Central memory CD8-positive, alpha-beta T cell (primary cell): ENCODE data around the gene PRSS22.

Source experiments
- ATAC-seq: fragments of 150-1000 bp; cut with Tn5 transposase; replicated peaks from 2 replicates; pipeline ENCODE4 v1.10.0; 2022; ENCODE audit warnings: mild to moderate bottlenecking, moderate FRiP score, moderate number of reproducible peaks; ENCODE audit not compliant: poor library complexity, severe bottlenecking; ENCODE audit errors: extremely low read depth
- DNase-seq, 2 donors: peaks; one replicate each; pipeline ENCODE4 v3.0.0; 2021; ENCODE audit warnings: low spot score in 2 of 2
- H3K27ac Mint-ChIP-seq: one replicate; pipeline ENCODE4 v1.8.0; 2022; ENCODE audit warnings: low read depth, mild to moderate bottlenecking, moderate library complexity, mixed read lengths
- H3K27me3 Mint-ChIP-seq: one replicate; pipeline ENCODE4 v1.8.0; 2022; ENCODE audit warnings: mixed read lengths
- H3K36me3 Mint-ChIP-seq: one replicate; pipeline ENCODE4 v1.8.0; 2022; ENCODE audit warnings: mild to moderate bottlenecking, moderate library complexity, mixed read lengths; ENCODE audit not compliant: insufficient read depth
- H3K4me1 Mint-ChIP-seq: one replicate; pipeline ENCODE4 v1.8.0; 2022; ENCODE audit warnings: mixed read lengths
- H3K4me3 Mint-ChIP-seq: one replicate; pipeline ENCODE4 v1.8.0; 2022; ENCODE audit warnings: mild to moderate bottlenecking, moderate library complexity, mixed read lengths
- H3K9me3 Mint-ChIP-seq: one replicate; pipeline ENCODE4 v1.8.0; 2022; ENCODE audit warnings: mixed read lengths

PRSS22 gene

DNA sequence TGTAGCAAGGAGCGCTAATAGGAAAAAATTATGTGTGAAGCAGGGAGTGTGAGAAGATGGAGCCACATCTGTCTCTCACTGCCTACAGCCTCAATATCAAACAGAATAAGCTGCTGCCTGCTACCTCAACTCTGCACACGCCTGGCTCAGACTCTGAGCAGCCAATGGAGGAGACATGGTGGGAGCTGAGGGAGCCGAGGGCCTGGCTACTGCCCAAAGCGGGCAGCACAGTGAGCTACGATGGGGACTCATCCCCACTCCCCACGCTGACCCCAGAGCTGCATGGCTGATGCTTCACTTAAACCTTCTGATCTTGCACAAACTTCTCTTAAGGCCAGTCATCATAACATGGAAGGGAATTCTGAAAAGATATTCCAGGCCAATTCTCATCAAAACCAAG is 14.0 kb upstream of the PRSS22 start:
- Mint-ChIP-seq H3K9me3 (no peaks in the 10 kb centered on the region), H3K4me1 (no peaks in the 10 kb centered on the region), H3K27me3 (no peaks in the 10 kb centered on the region), H3K4me3 (no peak overlapping the region), H3K36me3 (peaks cover 2% of the 10 kb centered on the region), H3K27ac (no peak overlapping the region)
- DNase-seq: no peak
- ATAC-seq: no peak

DNA sequence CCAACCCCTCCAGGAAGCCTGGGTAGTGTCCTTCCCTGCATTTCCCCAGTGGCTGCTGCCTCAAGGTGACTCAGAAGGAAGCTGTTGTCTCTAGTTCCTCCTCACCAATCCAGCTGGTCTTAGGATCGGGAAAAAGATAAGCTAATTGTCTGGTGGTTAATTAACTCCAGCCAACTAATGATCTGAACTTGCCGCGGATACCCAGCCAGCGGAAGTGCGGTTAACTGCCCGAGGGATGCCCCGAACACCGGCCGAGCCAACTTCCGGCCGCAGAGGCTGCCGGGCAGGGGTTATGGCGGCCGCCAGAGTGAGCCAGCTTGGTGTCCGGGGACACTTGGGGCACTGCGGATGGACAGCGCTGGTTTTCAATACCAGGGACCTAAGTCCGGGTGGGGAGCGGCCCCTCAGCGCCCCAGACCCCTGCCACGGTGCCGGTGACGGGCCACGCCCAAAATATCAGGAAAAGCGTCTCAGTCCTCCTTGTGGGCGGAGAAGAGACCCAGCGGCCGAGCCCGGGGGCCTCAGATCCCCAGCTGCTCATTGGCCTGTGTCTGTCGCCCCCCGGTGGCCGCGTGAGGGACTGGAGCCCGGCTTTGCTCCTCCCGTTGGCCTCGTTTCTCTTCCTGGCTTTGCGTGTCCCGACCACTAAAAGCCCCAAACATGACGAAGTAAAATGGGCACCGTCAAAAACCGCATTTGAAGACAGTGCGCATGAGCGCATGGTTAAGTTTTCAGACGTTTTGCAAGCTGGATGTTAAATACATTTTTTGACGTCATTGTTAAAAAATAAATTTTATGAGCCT is 10.2 kb upstream of the PRSS22 start:
- Mint-ChIP-seq H3K9me3 (no peaks in the 10 kb centered on the region), H3K36me3 (peaks cover 2% of the 10 kb centered on the region), H3K4me1 (peaks cover 6% of the 10 kb centered on the region), H3K4me3 (peak overlapping the region; percentile 88), H3K27me3 (no peaks in the 10 kb centered on the region), H3K27ac (peak overlapping the region; percentile 91)
- DNase-seq (peak; percentile 96 to 97), ATAC-seq (peak; percentile 92)

DNA sequence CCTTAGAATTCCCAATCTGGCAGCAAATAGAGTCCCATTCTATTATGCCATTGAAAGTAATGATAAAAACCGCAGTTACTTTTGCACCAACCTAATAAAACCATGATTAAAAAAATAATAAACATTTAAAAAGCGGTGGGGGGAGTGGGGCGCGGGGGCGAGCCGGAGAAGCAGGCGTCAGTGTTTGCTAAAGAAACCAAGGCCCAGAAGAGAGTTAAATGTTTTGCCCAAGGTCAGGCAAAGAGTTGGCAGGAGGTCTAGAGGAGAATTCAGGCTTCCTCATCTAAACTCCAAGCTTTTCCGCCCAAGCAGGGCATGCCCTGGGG is 9.7 kb upstream of the PRSS22 start:
- ATAC-seq (no peak), DNase-seq (no peak)
- peak overlapping the region; percentile 88 for H3K4me3 Mint-ChIP-seq
- H3K9me3 Mint-ChIP-seq: no peaks in the 10 kb centered on the region
- peaks cover 2% of the 10 kb centered on the region for H3K36me3 Mint-ChIP-seq
- H3K27ac Mint-ChIP-seq: peak overlapping the region; percentile 91
- H3K4me1 Mint-ChIP-seq: peaks cover 6% of the 10 kb centered on the region
- no peaks in the 10 kb centered on the region for H3K27me3 Mint-ChIP-seq

DNA sequence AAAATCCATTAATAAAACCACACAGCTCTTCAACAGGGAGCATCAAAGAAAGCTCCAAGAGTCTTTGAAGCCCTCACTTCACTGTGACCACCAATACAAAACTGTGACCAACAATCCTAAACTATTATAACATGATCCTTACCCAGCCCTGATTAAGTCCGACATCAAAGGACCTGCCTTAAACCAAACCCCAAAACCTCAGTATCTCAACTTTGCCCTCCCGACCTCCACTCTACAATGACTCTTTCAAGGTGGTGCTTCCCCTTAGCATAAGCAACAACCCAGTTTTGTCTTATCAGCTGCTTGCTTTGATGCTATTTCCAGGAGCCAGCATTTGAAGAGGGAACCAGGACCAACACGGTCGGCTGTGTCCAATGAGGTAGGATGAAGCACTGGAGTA is 8.5 kb upstream of the PRSS22 start:
- Mint-ChIP-seq H3K27ac (no peak overlapping the region), H3K27me3 (no peaks in the 10 kb centered on the region), H3K4me3 (no peak overlapping the region), H3K4me1 (peaks cover 6% of the 10 kb centered on the region), H3K36me3 (peaks cover 2% of the 10 kb centered on the region), H3K9me3 (no peaks in the 10 kb centered on the region)
- ATAC-seq (no peak), DNase-seq (no peak)

DNA sequence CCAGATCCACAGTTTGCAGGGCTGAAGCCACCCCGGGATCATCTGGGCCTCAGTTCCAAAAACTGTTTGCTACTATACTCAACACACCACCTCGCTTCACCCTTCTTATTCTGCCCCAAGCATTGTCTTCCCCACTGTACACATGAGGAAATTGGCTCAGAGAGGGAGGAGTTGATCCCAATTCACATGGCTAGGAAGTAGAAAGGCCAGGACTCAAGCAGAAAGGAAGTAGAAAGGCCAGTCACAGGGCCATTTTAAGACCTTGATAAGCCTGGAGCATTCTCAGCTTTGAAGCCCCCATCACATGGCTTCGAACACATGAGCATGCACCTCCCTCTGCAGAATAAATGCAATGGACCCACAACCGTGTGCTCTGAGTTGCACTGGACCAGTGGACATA is 7.7 kb upstream of the PRSS22 start:
- Mint-ChIP-seq H3K27me3 (peaks cover under 1% of the 10 kb centered on the region), H3K36me3 (peaks cover 4% of the 10 kb centered on the region), H3K27ac (no peak overlapping the region), H3K4me1 (peaks cover 6% of the 10 kb centered on the region), H3K4me3 (no peak overlapping the region), H3K9me3 (no peaks in the 10 kb centered on the region)
- ATAC-seq (no peak), DNase-seq (no peak)

DNA sequence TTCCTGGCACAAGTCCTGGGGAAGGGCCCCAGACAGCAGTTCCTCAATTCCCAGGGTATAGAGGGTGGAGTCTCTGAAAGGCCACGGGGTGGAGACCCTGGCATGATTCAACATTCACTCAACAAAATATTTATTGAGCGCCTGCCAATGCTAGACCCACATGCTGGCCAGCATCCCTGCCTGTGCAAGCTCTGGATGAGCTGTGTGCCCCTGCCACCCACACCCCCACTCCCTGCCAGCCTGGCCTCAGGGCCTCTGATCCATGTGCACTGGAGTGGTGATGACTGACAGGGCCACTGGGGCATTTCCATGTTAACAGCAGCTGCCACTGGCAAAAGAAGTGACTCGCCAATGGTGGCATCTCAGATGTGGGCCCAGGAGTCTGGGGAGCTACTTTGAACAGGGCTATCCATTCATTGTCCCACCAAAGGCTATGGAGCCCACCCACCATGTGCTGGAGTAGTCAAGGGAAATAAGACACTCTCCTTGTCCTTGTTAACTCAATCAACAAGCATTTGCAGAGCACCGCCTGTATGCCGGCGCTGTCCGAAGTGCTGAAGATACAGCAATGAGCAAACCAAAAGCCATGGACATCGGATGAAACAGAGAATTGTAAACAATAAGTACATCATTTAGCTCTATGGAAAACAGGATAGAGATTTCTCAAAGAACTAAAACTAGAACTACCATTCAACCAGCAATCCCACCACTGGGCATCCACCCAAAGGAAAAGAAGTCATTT is 3.0 kb upstream of the PRSS22 start:
- DNase-seq (no peak), ATAC-seq (no peak)
- Mint-ChIP-seq H3K4me1 (peaks cover 6% of the 10 kb centered on the region), H3K9me3 (no peaks in the 10 kb centered on the region), H3K4me3 (no peak overlapping the region), H3K27me3 (peaks cover 21% of the 10 kb centered on the region), H3K36me3 (peaks cover 2% of the 10 kb centered on the region), H3K27ac (no peak overlapping the region)

DNA sequence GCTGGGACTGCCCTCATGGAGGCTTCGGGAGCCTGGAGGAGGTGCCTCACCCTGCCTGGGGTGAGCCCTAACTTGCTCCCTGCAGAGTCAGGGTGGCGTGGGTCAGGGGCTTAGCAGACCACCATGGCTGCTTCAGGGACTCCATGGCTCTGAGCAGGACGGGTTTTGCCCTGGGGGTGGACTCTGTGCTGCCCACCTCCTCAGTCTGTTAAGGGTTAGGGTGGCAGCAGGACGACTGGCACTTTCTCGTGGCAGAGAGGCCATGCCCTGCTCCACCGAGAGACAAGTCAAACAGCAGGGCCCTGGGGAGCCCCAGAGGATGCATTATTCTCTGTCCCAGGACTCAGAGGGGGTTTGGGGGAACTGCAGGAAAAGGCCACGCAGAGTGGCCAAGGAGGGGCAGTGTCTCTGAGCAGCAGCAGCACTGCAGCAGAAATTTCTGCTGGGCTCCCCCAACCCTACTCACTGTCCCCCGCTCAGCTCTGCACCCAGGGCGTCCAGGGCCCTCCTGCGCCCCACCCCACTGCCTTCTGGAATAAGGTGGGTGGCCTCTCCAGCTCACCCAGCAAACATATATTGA is 1.8 kb upstream of the PRSS22 start:
- ATAC-seq (no peak), DNase-seq (no peak)
- Mint-ChIP-seq H3K27me3 (peaks cover 21% of the 10 kb centered on the region), H3K36me3 (peaks cover 4% of the 10 kb centered on the region), H3K4me3 (no peak overlapping the region), H3K4me1 (peaks cover 6% of the 10 kb centered on the region), H3K9me3 (no peaks in the 10 kb centered on the region), H3K27ac (no peak overlapping the region)

DNA sequence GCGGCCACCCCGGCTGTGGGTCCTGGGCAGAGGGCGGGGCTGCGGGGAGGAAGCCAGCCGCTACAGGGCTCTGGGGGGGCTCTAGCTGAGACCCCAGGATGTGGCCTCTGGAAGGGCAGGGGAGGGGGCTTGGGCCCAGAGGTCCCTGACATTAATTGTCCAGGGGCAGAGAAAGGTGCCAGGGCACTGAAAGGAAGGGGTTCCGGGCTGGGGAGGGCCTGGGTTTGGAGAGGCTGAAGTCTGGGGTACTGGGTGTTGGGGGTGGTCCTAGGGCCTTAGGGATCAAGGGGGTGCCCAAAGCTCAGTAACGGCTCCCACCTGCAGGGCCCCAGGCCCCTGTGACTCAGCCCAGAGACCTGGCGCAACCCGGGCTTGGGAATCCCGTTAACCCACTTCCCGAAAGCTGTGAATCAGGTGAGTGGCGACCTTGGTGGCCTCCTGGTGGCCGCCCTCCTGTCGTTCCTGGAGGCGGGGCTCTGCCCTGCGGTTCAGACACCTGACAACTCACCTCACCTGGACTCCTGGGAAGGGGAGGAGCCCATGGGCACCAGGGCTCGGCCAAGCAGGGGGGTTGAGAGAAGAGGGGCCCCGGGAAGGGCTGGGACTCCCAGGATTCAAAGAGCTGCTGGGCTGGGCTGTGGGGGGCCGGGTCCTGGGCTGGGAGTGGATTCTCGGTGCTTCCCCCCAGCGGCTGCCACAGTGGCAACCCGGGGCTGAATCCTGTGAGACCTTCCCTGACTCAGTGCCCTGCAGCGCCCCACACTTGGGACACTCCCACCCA is 465 bp upstream of the PRSS22 start:
- Mint-ChIP-seq H3K27me3 (peaks cover 21% of the 10 kb centered on the region), H3K4me3 (peak overlapping the region; percentile 73), H3K36me3 (peaks cover 4% of the 10 kb centered on the region), H3K9me3 (no peaks in the 10 kb centered on the region), H3K4me1 (peaks cover 6% of the 10 kb centered on the region), H3K27ac (no peak overlapping the region)
- no peak for ATAC-seq
- DNase-seq: no peak

DNA sequence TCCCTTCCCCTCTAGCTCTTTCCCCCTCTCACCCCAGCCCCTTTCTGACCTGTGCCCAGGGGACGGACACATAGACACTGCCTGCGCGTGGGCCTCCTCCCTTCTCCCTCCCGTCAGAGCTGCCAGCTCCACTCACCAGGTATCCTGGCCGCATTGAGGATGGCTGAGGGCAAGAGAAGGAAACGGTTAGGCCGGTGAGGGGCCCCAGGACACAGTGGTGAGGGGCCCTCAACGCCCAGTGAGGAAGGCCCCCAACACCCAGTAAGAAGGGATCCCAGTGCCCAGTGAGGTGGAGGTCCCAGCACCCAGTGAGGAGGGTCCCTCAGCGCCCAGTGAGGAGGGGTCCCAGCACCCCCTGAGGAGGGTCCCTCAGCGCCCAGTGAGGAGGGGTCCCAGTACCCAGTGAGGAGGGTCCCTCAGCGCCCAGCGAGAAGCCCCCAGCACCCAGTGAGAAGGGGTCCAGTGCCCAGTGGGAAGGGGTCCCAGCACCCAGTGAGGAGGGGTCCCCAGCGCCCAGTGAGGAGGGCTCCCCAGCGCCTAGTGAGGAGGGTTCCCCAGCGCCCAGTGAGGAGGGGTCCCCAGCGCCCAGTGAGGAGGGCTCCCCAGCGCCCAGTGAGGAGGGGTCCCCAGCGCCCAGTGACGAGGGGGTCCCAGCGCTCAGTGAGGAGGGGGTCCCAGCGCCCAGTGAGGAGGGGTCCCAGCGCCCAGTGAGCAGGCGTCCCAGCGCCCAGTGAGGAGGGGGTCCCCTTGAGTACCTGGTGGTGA is 1.1 kb downstream of the PRSS22 start:
- H3K4me3 Mint-ChIP-seq: no peak overlapping the region
- no peak for DNase-seq
- H3K4me1 Mint-ChIP-seq: peaks cover 6% of the 10 kb centered on the region
- ATAC-seq: no peak
- H3K9me3 Mint-ChIP-seq: no peaks in the 10 kb centered on the region
- no peak overlapping the region for H3K27ac Mint-ChIP-seq
- H3K36me3 Mint-ChIP-seq: peaks cover 4% of the 10 kb centered on the region
- H3K27me3 Mint-ChIP-seq: peaks cover 21% of the 10 kb centered on the region

DNA sequence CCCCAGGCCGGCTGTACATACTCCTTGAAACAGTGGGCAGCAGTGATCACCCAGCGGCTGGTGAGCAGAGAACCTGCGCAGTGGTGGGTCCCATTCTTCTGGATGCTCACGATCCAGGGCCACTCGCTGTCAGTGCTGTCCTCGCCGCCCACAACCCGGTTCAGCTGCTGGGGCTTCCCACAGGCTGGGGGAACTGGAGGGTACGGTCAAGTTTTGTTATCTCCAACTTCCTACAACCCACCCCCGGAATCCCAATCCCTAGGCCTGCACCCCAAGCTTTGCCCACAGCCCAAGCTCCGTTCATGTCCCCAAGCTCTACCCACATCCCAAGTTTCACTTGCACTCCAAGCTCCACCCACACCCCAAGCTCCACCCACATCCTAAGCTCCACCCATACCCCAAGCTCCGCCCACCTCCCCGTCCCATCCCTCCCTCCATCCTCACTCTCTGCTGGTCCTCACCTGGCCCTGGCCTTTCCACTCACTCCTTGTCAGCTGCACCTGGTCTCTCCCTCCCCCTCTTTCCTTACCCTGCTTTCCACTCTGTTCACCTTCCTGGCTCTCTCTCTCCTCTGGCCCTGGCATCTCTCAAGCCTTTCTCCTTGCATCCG is 1.8 kb downstream of the PRSS22 start:
- no peak overlapping the region for H3K27ac Mint-ChIP-seq

DNA sequence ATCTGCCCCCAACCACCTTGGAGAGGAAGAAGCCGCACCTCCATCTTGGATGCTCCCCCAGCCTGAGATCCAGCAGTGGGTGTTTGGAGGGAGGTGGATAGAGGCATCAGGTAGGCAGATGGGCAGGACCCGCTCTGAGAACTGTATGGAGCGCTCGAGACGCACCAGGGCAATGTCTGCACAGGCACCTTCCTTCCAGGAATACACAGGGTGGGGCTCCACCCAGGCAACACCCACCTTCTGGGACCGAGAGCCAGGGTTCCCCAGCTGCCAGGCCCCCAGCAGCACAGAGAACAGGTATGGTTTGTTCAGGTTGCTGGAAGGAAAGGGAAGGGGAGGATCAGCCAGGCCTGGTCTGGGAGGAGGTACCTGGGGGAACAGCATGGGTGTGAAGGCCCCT is 2.4 kb downstream of the PRSS22 start:
- peaks cover 2% of the 10 kb centered on the region for H3K36me3 Mint-ChIP-seq
- no peak for ATAC-seq
- peaks cover 6% of the 10 kb centered on the region for H3K4me1 Mint-ChIP-seq
- no peak overlapping the region for H3K4me3 Mint-ChIP-seq
- no peak for DNase-seq
- H3K27me3 Mint-ChIP-seq: peaks cover 19% of the 10 kb centered on the region
- H3K9me3 Mint-ChIP-seq: no peaks in the 10 kb centered on the region
- no peak overlapping the region for H3K27ac Mint-ChIP-seq

More for the DNA sequence above, 1.8 kb downstream of the PRSS22 start:
- peaks cover 6% of the 10 kb centered on the region for H3K4me1 Mint-ChIP-seq
- H3K27me3 Mint-ChIP-seq: peaks cover 21% of the 10 kb centered on the region
- no peaks in the 10 kb centered on the region for H3K9me3 Mint-ChIP-seq
- ATAC-seq (no peak), DNase-seq (no peak)
- peaks cover 2% of the 10 kb centered on the region for H3K36me3 Mint-ChIP-seq
- H3K4me3 Mint-ChIP-seq: no peak overlapping the region
